A673 (cell line): Measurements from ENCODE around the gene CYP46A1. TPM values are rescaled to one million over a fixed set of nuclear protein-coding genes. Genes with fewer than 3 reads are reported as not detected.
A peak's percentile ranks its signal among the peaks of the same experiment; 100 is the strongest.

Experiments used
- BruUV-seq: library from RNA; stranded (reverse); fragments of 400-500 nt; replicated peaks from 2 replicates; lab custom pipeline; 2021; lab: Mats Ljungman, UMichigan
- CTCF ChIA-PET: fragments of 300-600 bp; sonication (Branson Sonifier 250); formaldehyde crosslinking; loops from one replicate; lab custom pipeline; 2022; ENCODE audit warnings: antibody characterized with exemption; lab: Charles Lee
- POLR2A ChIA-PET: fragments of 300-600 bp; sonication (Branson Sonifier 250); formaldehyde crosslinking; loops from one replicate; lab custom pipeline; 2022; ENCODE audit warnings: antibody characterized with exemption; ENCODE audit not compliant: low non-redundant PET; lab: Charles Lee
- DNase-seq: peaks from one replicate; pipeline ENCODE4 v3.0.0-alpha.2; 2015; ENCODE audit warnings: low spot score
- H3K27ac ChIP-seq: fragments of 200-600 bp; sonication (generic); 2 replicates; pipeline ENCODE4 v1.5.1; 2016; ENCODE audit warnings: mixed run types, low read depth, mild to moderate bottlenecking, mixed read lengths, antibody characterized with exemption, low read length; ENCODE audit not compliant: poor library complexity, severe bottlenecking
- H3K27me3 ChIP-seq: fragments of 200-600 bp; sonication (generic); replicated peaks from 2 replicates; pipeline ENCODE4 v1.6.1; 2017; ENCODE audit warnings: mixed run types, low read depth, mild to moderate bottlenecking, mixed read lengths, antibody characterized with exemption, low read length; ENCODE audit not compliant: insufficient read depth, poor library complexity
- H3K36me3 ChIP-seq: fragments of 200-600 bp; sonication (generic); 2 replicates; pipeline ENCODE4 v1.6.1; 2016; ENCODE audit warnings: mixed run types, mild to moderate bottlenecking, mixed read lengths, antibody characterized with exemption, low read length; ENCODE audit not compliant: insufficient read depth, poor library complexity, severe bottlenecking
- H3K4me1 ChIP-seq: fragments of 200-600 bp; sonication (generic); 2 replicates; pipeline ENCODE4 v1.6.1; 2017; ENCODE audit warnings: mixed run types, mild to moderate bottlenecking, mixed read lengths, antibody characterized with exemption, low read length; ENCODE audit not compliant: insufficient read depth, poor library complexity, severe bottlenecking
- H3K4me3 ChIP-seq: fragments of 200-600 bp; sonication (generic); 2 replicates; pipeline ENCODE4 v1.5.1; 2016; ENCODE audit warnings: low read depth, mixed run types, mild to moderate bottlenecking, mixed read lengths, low read length; ENCODE audit not compliant: poor library complexity, severe bottlenecking
- H3K9me3 ChIP-seq: fragments of 200-600 bp; sonication (generic); 2 replicates; pipeline ENCODE4 v1.6.1; 2016; ENCODE audit warnings: mixed run types, low read depth, mild to moderate bottlenecking, mixed read lengths, antibody characterized with exemption, low read length; ENCODE audit not compliant: poor library complexity, severe bottlenecking
- EZH2 ChIP-seq: fragments of 200-600 bp; sonication (generic); IDR thresholded peaks from 2 replicates; pipeline ENCODE4 v1.6.1; 2017; ENCODE audit warnings: borderline replicate concordance, low read depth, mild to moderate bottlenecking, mixed read lengths, antibody characterized with exemption, low read length; ENCODE audit not compliant: poor library complexity, severe bottlenecking
- intact Hi-C: fragments of 100-400 bp; cut with micrococcal nuclease; formaldehyde crosslinking; loops from one replicate; pipeline ENCODE4 v1.10.0; 2022; ENCODE audit not compliant: unreplicated experiment
- total RNA-seq: library from RNA; stranded (reverse); gene quantifications from 2 replicates; pipeline ENCODE4 v1.2.3, GENCODE V29; 2021
- TF ChIP-seq, protein P1 (sequence below): fragments of 300-800, 200-600 bp; sonication (generic); conservative IDR thresholded peaks from 2 replicates; pipeline ENCODE4 v1.5.1; 2017; ENCODE audit warnings: low read depth, mild to moderate bottlenecking, antibody characterized with exemption, low read length, moderate library complexity, mixed read lengths

CYP46A1 gene
- total RNA-seq, 1 experiment from 2014 or later: not detected

GRCh38 chr14:99742074-99742473 lies 58.0 kb downstream of the CYP46A1 start:
- H3K36me3 ChIP-seq: no peaks in the 10 kb centered on the region
- DNase-seq: no peak
- peaks cover 13% of the 10 kb centered on the region for H3K4me1 ChIP-seq
- no peak overlapping the region for H3K4me3 ChIP-seq
- ChIA-PET POLR2A (no interaction called here), CTCF (no interaction called here)
- BruUV-seq: no TSS peak
- TF ChIP-seq EZH2: no peak
- TF ChIP-seq, protein P1, sequence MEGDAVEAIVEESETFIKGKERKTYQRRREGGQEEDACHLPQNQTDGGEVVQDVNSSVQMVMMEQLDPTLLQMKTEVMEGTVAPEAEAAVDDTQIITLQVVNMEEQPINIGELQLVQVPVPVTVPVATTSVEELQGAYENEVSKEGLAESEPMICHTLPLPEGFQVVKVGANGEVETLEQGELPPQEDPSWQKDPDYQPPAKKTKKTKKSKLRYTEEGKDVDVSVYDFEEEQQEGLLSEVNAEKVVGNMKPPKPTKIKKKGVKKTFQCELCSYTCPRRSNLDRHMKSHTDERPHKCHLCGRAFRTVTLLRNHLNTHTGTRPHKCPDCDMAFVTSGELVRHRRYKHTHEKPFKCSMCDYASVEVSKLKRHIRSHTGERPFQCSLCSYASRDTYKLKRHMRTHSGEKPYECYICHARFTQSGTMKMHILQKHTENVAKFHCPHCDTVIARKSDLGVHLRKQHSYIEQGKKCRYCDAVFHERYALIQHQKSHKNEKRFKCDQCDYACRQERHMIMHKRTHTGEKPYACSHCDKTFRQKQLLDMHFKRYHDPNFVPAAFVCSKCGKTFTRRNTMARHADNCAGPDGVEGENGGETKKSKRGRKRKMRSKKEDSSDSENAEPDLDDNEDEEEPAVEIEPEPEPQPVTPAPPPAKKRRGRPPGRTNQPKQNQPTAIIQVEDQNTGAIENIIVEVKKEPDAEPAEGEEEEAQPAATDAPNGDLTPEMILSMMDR: no peak
- H3K27me3 ChIP-seq: no peaks in the 10 kb centered on the region
- no peak overlapping the region for H3K27ac ChIP-seq
- no peaks in the 10 kb centered on the region for H3K9me3 ChIP-seq
- intact Hi-C loops: no loop called here

DNA sequence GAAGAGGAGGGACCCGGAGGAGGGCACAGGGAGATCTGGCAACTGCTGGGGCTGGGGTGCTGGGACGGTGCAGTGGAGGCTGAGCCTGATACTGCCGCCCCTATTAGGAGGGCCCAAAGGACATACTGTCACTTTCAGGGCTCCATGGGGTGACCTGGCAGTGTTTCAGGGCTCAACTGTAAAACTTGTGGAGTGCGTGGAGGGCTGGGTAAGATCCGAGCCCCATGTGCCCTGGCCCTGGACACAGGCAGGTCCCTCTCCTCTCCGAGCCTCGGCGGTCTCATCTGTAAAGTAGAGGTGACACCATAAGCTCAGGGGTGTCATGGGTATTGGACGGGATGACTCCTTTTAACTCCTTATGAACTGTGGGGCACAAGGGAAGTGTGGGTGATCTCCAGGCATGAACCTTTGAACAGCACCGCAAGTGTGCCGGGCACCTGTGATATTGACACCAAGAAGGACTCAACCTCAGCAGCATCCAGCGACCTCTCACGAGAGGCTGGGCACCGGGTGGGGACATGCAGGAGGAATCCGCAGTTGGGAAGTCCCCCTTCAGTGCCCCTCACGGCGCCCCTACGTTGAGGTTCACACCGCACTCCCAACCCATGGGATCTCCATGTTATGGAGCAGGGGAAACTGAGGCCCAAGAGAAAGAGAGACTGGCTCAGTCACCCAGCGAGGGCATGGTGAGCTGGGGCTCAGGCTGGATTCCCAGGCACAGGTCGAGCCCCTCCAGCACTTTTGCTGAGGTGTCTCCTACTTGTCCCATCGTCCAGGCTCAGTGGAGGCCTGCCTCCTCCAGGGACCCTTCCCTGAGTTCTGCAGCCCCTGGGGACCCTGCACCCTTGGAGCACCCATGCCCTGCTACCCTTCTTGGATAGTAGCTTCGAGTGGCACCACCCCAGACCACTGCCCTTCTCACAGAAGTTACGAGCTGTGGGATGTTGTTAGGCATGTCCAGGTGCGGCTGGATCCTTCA lies 58.7 kb downstream of the CYP46A1 start:
- H3K27ac ChIP-seq: no peak overlapping the region
- H3K4me1 ChIP-seq: peaks cover 13% of the 10 kb centered on the region
- H3K4me3 ChIP-seq: no peak overlapping the region
- no TSS peak for BruUV-seq
- ChIA-PET POLR2A (no interaction called here), CTCF (no interaction called here)
- no peak for DNase-seq
- TF ChIP-seq EZH2: no peak
- TF ChIP-seq, protein P1: no peak
- no peaks in the 10 kb centered on the region for H3K9me3 ChIP-seq
- H3K36me3 ChIP-seq: no peaks in the 10 kb centered on the region
- no peaks in the 10 kb centered on the region for H3K27me3 ChIP-seq
- intact Hi-C loops: no loop called here

DNA sequence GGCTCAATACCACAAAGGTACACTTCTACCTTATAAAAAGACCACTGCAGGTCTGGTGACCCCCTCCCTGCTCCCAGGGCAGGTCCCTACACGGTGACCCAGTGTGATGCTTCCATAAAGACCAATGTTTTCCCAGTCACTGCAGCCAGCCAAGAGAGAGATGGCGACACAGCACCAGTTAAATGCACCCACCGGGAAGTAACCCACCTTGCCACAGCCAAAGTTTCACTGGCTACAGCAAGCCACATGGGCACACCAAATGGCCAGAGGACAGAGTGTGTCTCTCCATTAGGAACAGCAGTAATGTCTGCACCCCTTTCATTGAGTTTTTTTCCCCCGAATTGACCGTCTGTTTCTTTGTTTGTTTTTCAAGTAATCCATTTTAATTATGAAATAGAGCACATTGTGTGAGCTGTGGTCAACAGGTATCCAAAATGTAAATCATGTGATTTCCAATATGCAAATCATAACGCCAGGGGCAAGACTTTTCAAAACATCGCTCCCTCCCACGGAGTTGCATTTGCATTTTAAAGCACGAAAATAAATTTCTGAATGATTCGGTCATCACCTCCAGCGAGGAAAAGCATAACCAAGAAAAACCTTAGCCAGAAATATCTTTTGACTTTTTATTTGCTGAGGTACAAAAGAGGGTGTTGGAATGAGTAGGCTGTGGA lies 60.2 kb downstream of the CYP46A1 start:
- no peak for TF ChIP-seq EZH2
- TF ChIP-seq, protein P1: 0 out of 2 replicates have a peak, but pooled peaks have one; percentile 21
- BruUV-seq: no TSS peak
- H3K4me1 ChIP-seq: peaks cover 13% of the 10 kb centered on the region
- no peak for DNase-seq
- intact Hi-C loops: no loop called here
- no peaks in the 10 kb centered on the region for H3K27me3 ChIP-seq
- CTCF ChIA-PET: interaction anchor here (0.9 kb wide), 1 partner anchor 14 kb away, joined by 5 read pairs; no protein-coding TSS in a partner anchor
- H3K36me3 ChIP-seq: no peaks in the 10 kb centered on the region
- H3K9me3 ChIP-seq: no peaks in the 10 kb centered on the region
- H3K4me3 ChIP-seq: no peak overlapping the region
- POLR2A ChIA-PET: no interaction called here
- H3K27ac ChIP-seq: no peak overlapping the region
